Measurements from ENCODE around the gene SATB2. TPM values are rescaled to one million over a fixed set of nuclear protein-coding genes. Genes with fewer than 3 reads are reported as not detected.

Gene SATB2
- polyA plus RNA-seq, 1 of the 3 experiments (the other 2 are of a cell fraction), result 0.13 TPM

- H3K36me3 ChIP-seq (replicated peaks in 1 of 2; ENCODE audit: control insufficient read depth in 1 of 2, insufficient read depth in 2 of 2, low read length in 1 of 2), result no peaks in the 10 kb centered on the region
- no peak overlapping the region for H3K4me2 ChIP-seq
- H3K27ac ChIP-seq (ENCODE audit: low read depth in 2 of 2, low read length in 1 of 2), result no peak overlapping the region
- POLR2A ChIA-PET, result no interaction called here
- peaks cover 0 to 4% of the 10 kb centered on the region in 2 experiments; a peak in 1 of 4 replicates for H3K4me1 ChIP-seq (ENCODE audit: control insufficient read depth in 1 of 2, insufficient read depth in 2 of 2, low read depth in 1 of 2, low read length in 1 of 2)
- H3K9me3 ChIP-seq, result no peaks in the 10 kb centered on the region
- no peak overlapping the region for H3K4me3 ChIP-seq (ENCODE audit: low read depth in 2 of 2, low read length in 1 of 2)
- 3% methylated on average over 1 of the region's 1 CpG for WGBS (ENCODE audit: low lambda C conversion rate)
- H2AFZ ChIP-seq (ENCODE audit: low read depth), result no peak overlapping the region
- no peaks in the 10 kb centered on the region for H3F3A ChIP-seq (replicated peaks; ENCODE audit: insufficient read depth)
- no peak for TF ChIP-seq ELF1 (IDR thresholded peaks at IDR 0.05)
- no peak for TF ChIP-seq CHD2 (IDR thresholded peaks at IDR 0.05; ENCODE audit: low read length, partially characterized antibody)
- H3K9ac ChIP-seq, result no peak overlapping the region
- no peaks in the 10 kb centered on the region for H3K79me2 ChIP-seq (ENCODE audit: insufficient read depth)
- H3K9me2 ChIP-seq, result no peaks in the 10 kb centered on the region
- CTCF ChIA-PET, result no interaction called here
- H3K27me3 ChIP-seq (ENCODE audit: insufficient read depth), result no peaks in the 10 kb centered on the region
- no peaks in the 10 kb centered on the region for H4K20me1 ChIP-seq (ENCODE audit: insufficient read depth)
- no peak for DNase-seq
Measured at GRCh38 chr2:199273042-199273511, 184.7 kb downstream of the SATB2 start.

- H3K4me1 ChIP-seq (ENCODE audit: control insufficient read depth in 1 of 2, insufficient read depth in 2 of 2, low read depth in 1 of 2, low read length in 1 of 2), result no peaks in the 10 kb centered on the region
- H4K20me1 ChIP-seq (ENCODE audit: insufficient read depth), result no peaks in the 10 kb centered on the region
- DNase-seq, result no peak
- no peak for TF ChIP-seq CHD2 (IDR thresholded peaks at IDR 0.05; ENCODE audit: low read length, partially characterized antibody)
- no peak for TF ChIP-seq YY1 (IDR thresholded peaks at IDR 0.05; ENCODE audit: low read depth)
- no peak for TF ChIP-seq RCOR1 (IDR thresholded peaks at IDR 0.05; ENCODE audit: low read length)
- no peak for TF ChIP-seq TCF12 (IDR thresholded peaks at IDR 0.05)
- TF ChIP-seq POLR2AphosphoS5 (IDR thresholded peaks at IDR 0.05; ENCODE audit: low read depth, low read length), result no peak
- TF ChIP-seq IRF3 (IDR thresholded peaks at IDR 0.05; ENCODE audit: low read depth, low read length), result no peak
- TF ChIP-seq NRF1 (IDR thresholded peaks at IDR 0.05; ENCODE audit: low read depth, low read length), result no peak
- TF ChIP-seq CTCF (IDR thresholded peaks at IDR 0.05), result no peak
- no peak for TF ChIP-seq USF1 (IDR thresholded peaks at IDR 0.05; ENCODE audit: borderline replicate concordance, low read depth)
- no peak for TF ChIP-seq NFIC (IDR thresholded peaks at IDR 0.05; ENCODE audit: borderline replicate concordance)
- no peak for TF ChIP-seq GATA2 (CRISPR knock-in tag; IDR thresholded peaks at IDR 0.05)
- no peak for TF ChIP-seq RXRA (IDR thresholded peaks at IDR 0.05; ENCODE audit: borderline replicate concordance, low read depth)
- TF ChIP-seq ZBTB33 (IDR thresholded peaks at IDR 0.05; ENCODE audit: borderline replicate concordance, low read depth), result no peak
- no peak for TF ChIP-seq REST (IDR thresholded peaks at IDR 0.05; ENCODE audit: low read depth, low read length)
- TF ChIP-seq FOSL2 (IDR thresholded peaks at IDR 0.05; ENCODE audit: borderline replicate concordance, low read depth), result no peak
- no peak for TF ChIP-seq SMC3 (IDR thresholded peaks at IDR 0.05; ENCODE audit: low read depth, low read length)
- no peak for TF ChIP-seq ELF1 (IDR thresholded peaks at IDR 0.05)
- H3F3A ChIP-seq (replicated peaks; ENCODE audit: insufficient read depth), result no peaks in the 10 kb centered on the region
- CTCF ChIA-PET, result no interaction called here
- no peak overlapping the region for H3K27ac ChIP-seq (ENCODE audit: low read depth in 2 of 2, low read length in 1 of 2)
- POLR2A ChIA-PET, result no interaction called here
- H3K27me3 ChIP-seq (ENCODE audit: insufficient read depth), result no peaks in the 10 kb centered on the region
- H3K4me2 ChIP-seq, result no peak overlapping the region
- no peak overlapping the region for H2AFZ ChIP-seq (ENCODE audit: low read depth)
- no peaks in the 10 kb centered on the region for H3K36me3 ChIP-seq (replicated peaks in 1 of 2; ENCODE audit: control insufficient read depth in 1 of 2, insufficient read depth in 2 of 2, low read length in 1 of 2)
- no peak overlapping the region for H3K9ac ChIP-seq
- no peaks in the 10 kb centered on the region for H3K79me2 ChIP-seq (ENCODE audit: insufficient read depth)
- no peaks in the 10 kb centered on the region for H3K9me2 ChIP-seq
- no peaks in the 10 kb centered on the region for H3K9me3 ChIP-seq
- no peak overlapping the region for H3K4me3 ChIP-seq (ENCODE audit: low read depth in 2 of 2, low read length in 1 of 2)
Measured at GRCh38 chr2:199261936-199262335, 195.8 kb downstream of the SATB2 start.
